GM12873 (cell line): ENCODE data around the gene ZKSCAN1.

Experiments used
- CTCF ChIP-seq: IDR thresholded peaks from 2 replicates; pipeline ENCODE4 v1.5.1; 2012; ENCODE audit warnings: low read depth, mild to moderate bottlenecking, moderate library complexity, low read length, control low read depth; ENCODE audit not compliant: insufficient read depth; ENCODE audit errors: missing control alignments

Gene ZKSCAN1

GRCh38 chr7:100040575-100040974, 25.2 kb downstream of the ZKSCAN1 start:
- no peak for TF ChIP-seq CTCF

DNA sequence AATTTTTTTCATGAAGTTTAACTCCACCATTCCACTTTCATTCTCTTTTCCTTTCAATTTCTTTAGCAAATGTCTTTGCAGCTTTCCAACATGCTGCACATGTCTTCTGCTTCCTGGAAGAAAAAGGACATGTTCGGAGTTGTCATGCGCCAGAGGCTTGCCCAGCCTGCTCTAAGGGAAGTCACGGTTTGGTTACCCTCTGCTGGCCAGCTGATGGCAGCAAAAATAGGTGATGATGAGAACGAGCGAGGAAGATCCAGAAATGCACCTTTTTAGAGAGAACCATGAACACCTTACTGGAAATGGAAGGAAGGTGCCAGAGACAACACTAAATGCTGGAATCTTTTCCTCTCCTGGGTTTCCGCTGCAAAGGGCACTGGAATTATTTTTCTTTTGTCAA, 29.3 kb downstream of the ZKSCAN1 start:
- peak; percentile 46 for TF ChIP-seq CTCF

GRCh38 chr7:100048680-100049079, 33.3 kb downstream of the ZKSCAN1 start:
- TF ChIP-seq CTCF: no peak

DNA sequence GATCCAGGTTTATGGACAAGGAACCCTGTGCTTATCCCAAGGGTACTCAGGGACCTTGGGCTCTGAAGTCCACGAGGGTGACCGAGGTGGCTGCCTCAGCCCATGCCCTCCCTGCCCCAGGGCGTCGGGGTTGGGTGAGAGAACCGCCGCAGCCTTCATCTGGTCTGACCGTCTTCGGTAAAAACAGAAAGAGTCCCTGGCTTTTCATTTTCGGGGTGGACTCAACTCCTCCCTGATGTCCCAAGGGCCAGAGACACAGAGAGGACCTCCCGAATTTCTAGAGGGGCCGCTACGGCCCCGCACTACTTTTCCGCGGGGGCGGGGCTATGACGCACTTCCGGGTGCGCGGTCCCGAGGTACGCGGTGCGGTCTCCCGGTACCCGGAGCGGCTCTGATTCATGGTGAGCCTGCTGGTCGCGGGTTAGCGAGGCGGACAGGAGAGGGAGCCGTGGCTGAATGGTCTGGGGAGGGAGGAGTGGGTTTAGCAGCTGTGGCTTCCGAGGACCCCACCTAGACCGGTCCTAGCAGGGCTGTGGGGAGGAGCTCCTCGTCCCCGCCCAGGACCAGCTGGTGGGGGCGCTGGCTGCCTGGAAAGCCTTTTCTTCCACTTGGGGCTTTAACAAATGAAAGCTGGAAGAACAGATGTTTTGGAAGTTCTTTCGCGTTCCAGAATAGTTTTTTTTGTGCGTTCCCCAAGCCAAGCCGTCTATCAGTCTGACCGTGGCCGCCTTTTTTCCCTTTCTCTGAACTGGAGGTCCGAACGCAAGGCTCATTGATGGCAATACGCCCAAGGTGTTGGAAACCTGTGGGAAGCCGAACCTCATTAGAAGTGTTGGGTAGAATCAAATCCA, 34.3 kb downstream of the ZKSCAN1 start, which contains the start of gene ZSCAN21:
TSS of gene ZSCAN21 (plus strand) at position 334 of the 851 bp plus-strand sequence. CDS start 7,233 bp downstream, outside the sequence.
- peak; percentile 20 for TF ChIP-seq CTCF

GRCh38 chr7:100051611-100052010, 36.2 kb downstream of the ZKSCAN1 start:
- TF ChIP-seq CTCF: no peak

GRCh38 chr7:100053215-100053614, 37.8 kb downstream of the ZKSCAN1 start:
- peak; percentile 17 for TF ChIP-seq CTCF

DNA sequence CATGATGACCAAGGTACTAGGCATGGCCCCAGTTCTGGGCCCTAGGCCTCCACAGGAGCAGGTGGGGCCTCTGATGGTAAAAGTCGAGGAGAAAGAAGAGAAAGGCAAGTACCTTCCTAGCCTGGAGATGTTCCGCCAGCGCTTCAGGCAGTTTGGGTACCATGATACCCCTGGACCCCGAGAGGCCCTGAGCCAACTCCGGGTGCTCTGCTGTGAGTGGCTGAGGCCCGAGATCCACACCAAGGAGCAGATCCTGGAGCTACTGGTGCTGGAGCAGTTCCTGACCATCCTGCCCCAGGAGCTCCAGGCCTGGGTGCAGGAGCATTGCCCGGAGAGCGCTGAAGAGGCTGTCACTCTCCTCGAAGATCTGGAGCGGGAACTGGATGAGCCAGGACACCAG, 41.6 kb downstream of the ZKSCAN1 start:
- TF ChIP-seq CTCF: no peak
